B cell (primary cell): ENCODE data around the gene PRDM2. TPM values are rescaled to one million over a fixed set of nuclear protein-coding genes. Genes with fewer than 3 reads are reported as not detected.

ENCODE experiments used
- ATAC-seq: fragments of 200-7000 bp; cut with Tn5 transposase; one replicate; pipeline ENCODE4 v1.10.0; 2021; ENCODE audit warnings: low read depth, mild to moderate bottlenecking, moderate number of reproducible peaks, moderate library complexity
- CTCF ChIA-PET: fragments of 350-600 bp; sonication (Branson Sonifier 250); formaldehyde crosslinking; loops from one replicate; lab custom pipeline; 2021; ENCODE audit warnings: antibody characterized with exemption, inconsistent platforms; lab: Charles Lee
- POLR2A ChIA-PET: fragments of 350-600 bp; sonication (Branson Sonifier 250); formaldehyde crosslinking; loops from one replicate; lab custom pipeline; 2021; ENCODE audit warnings: antibody characterized with exemption; lab: Charles Lee
- DNase-seq: peaks from one replicate; pipeline ENCODE4 v3.0.0; 2013
- H2AFZ ChIP-seq: 2 replicates; pipeline ENCODE4 v1.6.1; 2012; ENCODE audit warnings: mild to moderate bottlenecking, low read depth, low read length; ENCODE audit not compliant: insufficient read depth, poor library complexity, severe bottlenecking
- H3K27ac ChIP-seq, 2 donors: 1 replicate in 1 of 2; 2 replicates in 1 of 2; pipeline ENCODE4 v1.5.1; 2012 to 2013; ENCODE audit warnings: low read length in 2 of 2, mild to moderate bottlenecking in 2 of 2, moderate library complexity in 1 of 2
- H3K27me3 ChIP-seq, 4 experiments: fragments of 200-600 bp in 1 of 4; sonication (generic) in 1 of 4; replicated peaks in 1 of 4; 1 replicate in 2 of 4; 2 replicates in 2 of 4; pipeline versions ENCODE4 v1.6.1 to v1.7.0; 2013 to 2016; ENCODE audit warnings: low read length in 3 of 4, mild to moderate bottlenecking in 2 of 4, mixed read lengths in 1 of 4, moderate library complexity in 1 of 4; ENCODE audit not compliant: insufficient read depth in 4 of 4, control insufficient read depth in 3 of 4; ENCODE audit errors: control extremely low read depth in 1 of 4
- H3K36me3 ChIP-seq, 2 experiments: replicated peaks in 1 of 2; 1 replicate in 1 of 2; 2 replicates in 1 of 2; pipeline versions ENCODE4 v1.6.1 to v1.7.1; 2013; ENCODE audit warnings: low read length in 1 of 2; ENCODE audit not compliant: insufficient read depth in 2 of 2, control insufficient read depth in 1 of 2; ENCODE audit errors: control extremely low read depth in 1 of 2, extremely low read depth in 1 of 2
- H3K4me1 ChIP-seq, 2 donors: fragments of 200-600 bp in 1 of 2; sonication (generic) in 1 of 2; 1 replicate in 1 of 2; 2 replicates in 1 of 2; pipeline versions ENCODE4 v1.5.1 to v1.6.1; 2013 to 2017; ENCODE audit warnings: low read length in 2 of 2; ENCODE audit not compliant: control insufficient read depth in 2 of 2, insufficient read depth in 2 of 2
- H3K4me2 ChIP-seq: replicated peaks from 2 replicates; pipeline ENCODE3; 2012; ENCODE audit warnings: mild to moderate bottlenecking, low read depth, low read length; ENCODE audit not compliant: poor library complexity, severe bottlenecking
- H3K4me3 ChIP-seq, 5 experiments: fragments of 200-600 bp in 1 of 5; sonication (generic) in 1 of 5; 1 replicate in 3 of 5; 2 replicates in 2 of 5; pipeline versions ENCODE4 v1.5.1 to v1.7.0; 2011 to 2016; ENCODE audit warnings: low read length in 4 of 5, mild to moderate bottlenecking in 4 of 5, low read depth in 2 of 5, control low read depth in 1 of 5, moderate library complexity in 1 of 5; ENCODE audit not compliant: insufficient read depth in 1 of 5; ENCODE audit errors: control extremely low read depth in 1 of 5, extremely low read depth in 1 of 5
- H3K79me2 ChIP-seq: fragments of 200-600 bp; sonication (generic); one replicate; pipeline ENCODE4 v1.6.0; 2016; ENCODE audit warnings: low read length; ENCODE audit not compliant: control insufficient read depth, insufficient read depth
- H3K9ac ChIP-seq: fragments of 200-600 bp; sonication (generic); 2 replicates; pipeline ENCODE4 v1.6.1; 2017; ENCODE audit warnings: mild to moderate bottlenecking, low read length, moderate library complexity
- H3K9me3 ChIP-seq, 3 donors: one replicate each; pipeline versions ENCODE4 v1.6.1 to v1.7.1; 2013; ENCODE audit warnings: low read length in 2 of 3; ENCODE audit not compliant: control insufficient read depth in 2 of 3, insufficient read depth in 1 of 3; ENCODE audit errors: control extremely low read depth in 1 of 3
- H4K20me1 ChIP-seq: 2 replicates; pipeline ENCODE4 v1.6.0; 2012; ENCODE audit warnings: mild to moderate bottlenecking, low read length; ENCODE audit not compliant: insufficient read depth, control insufficient read depth, poor library complexity, severe bottlenecking
- H3K27ac Mint-ChIP-seq: one replicate; pipeline ENCODE4 v1.8.0; 2021; ENCODE audit warnings: mixed read lengths
- H3K27me3 Mint-ChIP-seq: one replicate; pipeline ENCODE4 v1.8.0; 2021; ENCODE audit warnings: mixed read lengths
- H3K4me1 Mint-ChIP-seq: one replicate; pipeline ENCODE4 v1.8.0; 2021; ENCODE audit warnings: mixed read lengths
- H3K4me3 Mint-ChIP-seq: one replicate; pipeline ENCODE4 v1.8.0; 2021; ENCODE audit warnings: mixed read lengths
- H3K9me3 Mint-ChIP-seq: one replicate; pipeline ENCODE4 v1.8.0; 2022; ENCODE audit warnings: mixed read lengths; ENCODE audit not compliant: insufficient read depth
- EZH2 ChIP-seq: IDR thresholded peaks from 2 replicates; pipeline ENCODE4 v1.6.1; 2012; ENCODE audit warnings: borderline replicate concordance, low read depth, mild to moderate bottlenecking, moderate library complexity, low read length; ENCODE audit not compliant: insufficient read depth, poor library complexity, severe bottlenecking
- WGBS: methylation state at CpG from one replicate; pipeline ENCODE4 v1.1.5; 2013; ENCODE audit warnings: missing lambda C conversion rate; ENCODE audit not compliant: insufficient coverage; 5-methylcytosine and 5-hydroxymethylcytosine counted together
- intact Hi-C: fragments of 100-400 bp; cut with micrococcal nuclease; formaldehyde crosslinking; loops from one replicate; pipeline ENCODE4 v1.10.0; 2022
- polyA plus RNA-seq: library from polyadenylated mRNA; depleted of rRNA; stranded (reverse); fragments of >200 nt; gene quantifications from 2 replicates; pipeline ENCODE4 v1.2.3, GENCODE V29; 2012
- total RNA-seq, 2 donors: library from RNA; stranded (reverse); fragments of 120-200 nt in 1 of 2; gene quantifications; 1 replicate in 1 of 2; 2 replicates in 1 of 2; pipeline versions ENCODE4 v1.2.3 to v1.2.4, GENCODE V29; 2013 to 2022
- TF ChIP-seq, protein P1 (sequence below): fragments of 200-600 bp; IDR thresholded peaks from one replicate; pipeline ENCODE4 v1.8.0; 2022; ENCODE audit warnings: antibody characterized with exemption, mild to moderate bottlenecking

Gene PRDM2
- total and polyA plus RNA-seq, 2 donors (not counting 1 experiment from before 2014, with no cell fraction given): 50.1 to 432 TPM

DNA sequence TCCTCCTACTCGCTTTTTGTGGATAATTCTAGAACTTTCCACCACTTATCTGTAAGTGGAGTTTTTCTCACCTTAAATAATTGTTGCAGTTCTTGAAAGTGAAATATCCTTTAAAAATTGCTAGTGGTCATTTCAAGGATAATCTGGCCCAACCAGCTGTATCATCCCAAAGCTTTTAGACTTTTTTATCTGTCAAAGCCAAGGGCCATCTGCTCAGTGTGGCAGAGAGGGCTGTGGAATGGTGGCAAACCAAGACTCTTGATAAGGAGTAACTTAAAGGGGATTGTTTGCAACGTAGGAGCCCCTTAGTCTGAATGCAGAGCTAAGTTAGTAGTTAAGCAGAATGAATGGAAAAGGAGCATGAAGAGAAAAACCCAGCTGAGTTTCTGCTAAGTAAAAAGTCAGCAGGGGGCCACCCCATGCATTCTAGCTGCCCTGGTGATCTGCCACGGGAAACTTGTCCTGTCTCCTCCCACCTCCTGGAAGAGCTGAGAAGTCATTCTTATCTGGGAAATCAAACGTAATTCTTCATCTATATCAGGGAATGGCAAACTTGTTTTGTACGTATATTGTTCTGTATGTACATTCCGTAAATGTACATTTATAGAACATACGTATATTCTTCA lies 169.3 kb downstream of the PRDM2 start:
- Histone ChIP-seq H3K36me3 (no peaks in the 10 kb centered on the region), H2AFZ (no peak overlapping the region), H3K27ac (no peak overlapping the region), H3K79me2 (no peaks in the 10 kb centered on the region), H3K4me2 (no peak overlapping the region), H3K4me3 (no peak overlapping the region), H4K20me1 (no peaks in the 10 kb centered on the region), H3K9me3 (peaks cover 0 to 2% (median 0%) of the 10 kb centered on the region in 3 donors), H3K27me3 (no peaks in the 10 kb centered on the region), H3K4me1 (no peaks in the 10 kb centered on the region), H3K9ac (no peak overlapping the region)
- peaks cover 6% of the 10 kb centered on the region for H3K9me3 Mint-ChIP-seq
- intact Hi-C loops: no loop called here
- DNase-seq (no peak), ATAC-seq (no peak)
- H3K27me3 Mint-ChIP-seq: peaks cover 50% of the 10 kb centered on the region
- H3K4me1 Mint-ChIP-seq: no peaks in the 10 kb centered on the region
- H3K27ac Mint-ChIP-seq: no peak overlapping the region
- TF ChIP-seq, protein P1, sequence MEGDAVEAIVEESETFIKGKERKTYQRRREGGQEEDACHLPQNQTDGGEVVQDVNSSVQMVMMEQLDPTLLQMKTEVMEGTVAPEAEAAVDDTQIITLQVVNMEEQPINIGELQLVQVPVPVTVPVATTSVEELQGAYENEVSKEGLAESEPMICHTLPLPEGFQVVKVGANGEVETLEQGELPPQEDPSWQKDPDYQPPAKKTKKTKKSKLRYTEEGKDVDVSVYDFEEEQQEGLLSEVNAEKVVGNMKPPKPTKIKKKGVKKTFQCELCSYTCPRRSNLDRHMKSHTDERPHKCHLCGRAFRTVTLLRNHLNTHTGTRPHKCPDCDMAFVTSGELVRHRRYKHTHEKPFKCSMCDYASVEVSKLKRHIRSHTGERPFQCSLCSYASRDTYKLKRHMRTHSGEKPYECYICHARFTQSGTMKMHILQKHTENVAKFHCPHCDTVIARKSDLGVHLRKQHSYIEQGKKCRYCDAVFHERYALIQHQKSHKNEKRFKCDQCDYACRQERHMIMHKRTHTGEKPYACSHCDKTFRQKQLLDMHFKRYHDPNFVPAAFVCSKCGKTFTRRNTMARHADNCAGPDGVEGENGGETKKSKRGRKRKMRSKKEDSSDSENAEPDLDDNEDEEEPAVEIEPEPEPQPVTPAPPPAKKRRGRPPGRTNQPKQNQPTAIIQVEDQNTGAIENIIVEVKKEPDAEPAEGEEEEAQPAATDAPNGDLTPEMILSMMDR: no peak
- no peak for TF ChIP-seq EZH2
- POLR2A ChIA-PET: no interaction called here
- no peak overlapping the region for H3K4me3 Mint-ChIP-seq
- 47% methylated on average over 2 of the region's 7 CpGs for WGBS
- CTCF ChIA-PET: no interaction called here

- H3K4me3 ChIP-seq: no peak overlapping the region
- ChIA-PET POLR2A (no interaction called here), CTCF (no interaction called here)
- Mint-ChIP-seq H3K4me3 (no peak overlapping the region), H3K27me3 (peaks cover 41% of the 10 kb centered on the region), H3K9me3 (peaks cover 6% of the 10 kb centered on the region), H3K27ac (no peak overlapping the region), H3K4me1 (no peaks in the 10 kb centered on the region)
- intact Hi-C loops: no loop called here
- peaks cover 0 to 2% (median 0%) of the 10 kb centered on the region in 3 donors for H3K9me3 ChIP-seq
- no peak for DNase-seq
- no peaks in the 10 kb centered on the region for H3K4me1 ChIP-seq
- no peaks in the 10 kb centered on the region for H3K36me3 ChIP-seq
- no peak overlapping the region for H2AFZ ChIP-seq
- no peaks in the 10 kb centered on the region for H3K79me2 ChIP-seq
- no peak overlapping the region for H3K9ac ChIP-seq
- no peak overlapping the region for H3K4me2 ChIP-seq
- H4K20me1 ChIP-seq: no peaks in the 10 kb centered on the region
- no peaks in the 10 kb centered on the region for H3K27me3 ChIP-seq
- no peak overlapping the region for H3K27ac ChIP-seq
- TF ChIP-seq, protein P1: no peak
- no peak for TF ChIP-seq EZH2
- no peak for ATAC-seq
- 100% methylated on average over 2 of the region's 2 CpGs for WGBS
Measured at GRCh38 chr1:13871413-13871812, 171.4 kb downstream of the PRDM2 start.
